Esophagus squamous epithelium (tissue), 4 donors: Measurements from ENCODE around the gene SLC7A7.
"Not testable (repeated sequence)": the region's sequence is repeated elsewhere in the genome, so short reads cannot be mapped to it uniquely, and the experiment has no call there.

ENCODE experiments used
- CTCF ChIP-seq, 6 experiments: fragments of 450-650 bp in 4 of 6; fragments of 200-600 bp in 2 of 6; sonication (generic) in 2 of 6; IDR thresholded peaks; one replicate each; pipeline ENCODE4 v1.5.1; 2016 to 2019; ENCODE audit warnings: antibody characterized with exemption in 6 of 6, mild to moderate bottlenecking in 4 of 6, moderate library complexity in 4 of 6
- POLR2A ChIP-seq, 4 donors: fragments of 450-650 bp; IDR thresholded peaks; one replicate each; pipeline ENCODE4 v1.6.1; 2017; ENCODE audit warnings: antibody characterized with exemption in 4 of 4, mild to moderate bottlenecking in 4 of 4, moderate library complexity in 3 of 4

GRCh38 chr14:22829076-22829660 is 13.9 kb upstream of the SLC7A7 start:
- not testable (repeated sequence) for TF ChIP-seq POLR2A, CTCF (IDR thresholded peaks at IDR 0.05)
